ENCODE data around the gene CRYM.
"Not testable (repeated sequence)": the region's sequence is repeated elsewhere in the genome, so short reads cannot be mapped to it uniquely, and the experiment has no call there.

The CRYM gene

GRCh38 chr16:21277927-21278706, at the start of gene CRYM:
Gene CRYM (minus strand): TSS chr16:21278290. CDS start chr16:21278251, 39 bp downstream.
- DNase-seq (ENCODE audit: low read depth) = peak; percentile 3

DNA sequence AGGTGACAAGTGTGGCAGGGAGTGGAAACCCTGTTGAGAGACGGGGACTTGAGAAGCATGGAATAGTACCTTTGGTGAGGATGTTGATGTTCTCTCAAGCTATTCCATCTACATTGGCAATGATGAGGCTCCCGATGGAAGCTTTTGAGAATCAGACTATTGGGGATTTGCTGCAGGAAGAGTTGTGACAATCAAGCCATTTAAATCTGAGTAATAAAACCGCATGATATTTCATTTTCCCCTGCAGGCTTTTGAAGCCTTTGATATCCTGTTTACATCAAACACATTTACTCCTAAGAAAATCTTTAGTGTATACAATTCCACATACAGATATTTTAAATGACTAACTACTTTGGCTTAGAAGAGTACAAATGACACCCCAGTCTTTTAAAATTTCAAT, 49.0 kb upstream of the CRYM start:
- no peak for DNase-seq (ENCODE audit: low read depth)

DNA sequence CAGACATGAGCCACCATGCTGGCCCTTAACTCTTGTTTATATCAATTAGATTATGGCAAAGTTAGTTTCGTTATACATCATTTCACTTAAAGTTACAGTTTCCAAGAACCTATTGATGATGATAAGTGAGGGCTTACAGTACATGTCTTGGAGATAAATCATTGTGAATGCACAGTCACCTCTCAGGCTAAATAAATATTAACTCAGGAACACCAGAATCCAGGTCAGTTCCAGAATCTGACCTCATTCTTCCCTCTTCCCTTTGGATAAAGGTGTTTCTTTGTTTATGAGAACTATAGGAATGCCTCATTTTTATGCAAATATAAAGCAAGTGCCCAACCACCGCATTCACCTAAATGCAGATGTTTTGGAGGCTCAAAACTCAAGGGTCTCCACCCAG, 48.4 kb upstream of the CRYM start:
- no peak for DNase-seq (ENCODE audit: low read depth)

DNA sequence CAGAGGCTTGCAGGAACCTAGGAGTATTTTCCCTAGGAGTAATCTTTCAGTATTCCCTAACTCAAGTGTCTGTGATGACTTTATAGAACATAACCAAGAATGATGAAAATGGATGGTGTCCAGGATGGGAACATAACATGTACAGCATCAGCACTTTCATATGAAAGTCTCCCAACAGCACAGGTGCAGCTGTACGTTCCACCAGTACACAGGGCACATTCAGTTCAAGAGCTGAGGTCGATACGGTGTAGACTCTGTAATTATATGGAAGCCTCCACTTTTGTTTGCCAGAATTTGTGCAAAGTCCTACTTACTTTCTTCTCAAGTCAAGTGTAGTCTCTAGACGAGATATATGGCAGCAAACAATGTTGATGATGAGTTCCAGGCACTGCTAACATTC, 46.2 kb upstream of the CRYM start:
- DNase-seq (ENCODE audit: low read depth) = no peak

- not testable (repeated sequence) for DNase-seq (ENCODE audit: low read depth)
Observed at GRCh38 chr16:21322251-21322650, 44.2 kb upstream of the CRYM start.

DNA sequence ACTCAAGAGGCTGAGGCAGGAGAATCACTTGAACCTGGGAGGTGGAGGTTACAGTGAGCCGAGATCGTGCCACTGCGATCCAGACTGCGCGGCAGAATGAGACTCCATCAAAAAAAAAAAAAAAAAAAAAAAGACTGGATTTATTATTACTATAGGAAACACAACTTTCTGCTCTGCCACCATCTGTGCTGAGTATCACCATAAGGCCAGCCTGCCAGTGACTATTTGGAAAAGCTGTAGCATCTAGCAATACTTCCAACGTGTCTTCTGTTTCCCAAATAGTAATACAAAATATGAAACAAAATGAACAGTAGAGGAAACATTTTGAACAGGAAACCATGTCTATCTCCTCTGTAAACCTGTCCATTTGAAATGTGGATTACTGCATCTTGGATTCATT, 43.6 kb upstream of the CRYM start:
- DNase-seq (ENCODE audit: low read depth) = no peak

GRCh38 chr16:21314339-21314738, 36.2 kb upstream of the CRYM start:
- DNase-seq (ENCODE audit: low read depth) = no peak

GRCh38 chr16:21312863-21313372, 34.8 kb upstream of the CRYM start:
- DNase-seq (ENCODE audit: low read depth) = not testable (repeated sequence)

DNA sequence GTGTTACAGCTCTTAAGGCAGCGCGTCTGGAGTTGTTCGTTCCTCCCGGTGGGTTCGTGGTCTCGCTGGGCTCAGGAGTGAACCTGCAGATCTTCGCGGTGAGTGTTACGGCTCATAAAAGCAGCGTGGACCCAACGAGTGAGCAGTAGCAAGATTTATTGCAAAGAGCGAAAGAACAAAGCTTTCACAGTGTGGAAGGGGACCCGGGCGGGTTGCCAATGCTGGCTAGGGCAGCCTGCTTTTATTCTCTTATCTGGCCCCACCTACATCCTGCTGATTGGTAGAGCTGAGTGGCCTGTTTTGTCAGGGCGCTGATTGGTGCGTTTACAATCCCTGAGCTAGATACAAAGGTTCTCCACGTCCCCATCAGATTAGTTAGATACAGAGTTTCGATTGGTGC, 34.0 kb upstream of the CRYM start:
- not testable (repeated sequence) for DNase-seq (ENCODE audit: low read depth)

- not testable (repeated sequence) for DNase-seq (ENCODE audit: low read depth)
Observed at GRCh38 chr16:21306712-21307111, 28.6 kb upstream of the CRYM start.

- DNase-seq (ENCODE audit: low read depth) = no peak
Observed at GRCh38 chr16:21302898-21303528, 24.9 kb upstream of the CRYM start.

DNA sequence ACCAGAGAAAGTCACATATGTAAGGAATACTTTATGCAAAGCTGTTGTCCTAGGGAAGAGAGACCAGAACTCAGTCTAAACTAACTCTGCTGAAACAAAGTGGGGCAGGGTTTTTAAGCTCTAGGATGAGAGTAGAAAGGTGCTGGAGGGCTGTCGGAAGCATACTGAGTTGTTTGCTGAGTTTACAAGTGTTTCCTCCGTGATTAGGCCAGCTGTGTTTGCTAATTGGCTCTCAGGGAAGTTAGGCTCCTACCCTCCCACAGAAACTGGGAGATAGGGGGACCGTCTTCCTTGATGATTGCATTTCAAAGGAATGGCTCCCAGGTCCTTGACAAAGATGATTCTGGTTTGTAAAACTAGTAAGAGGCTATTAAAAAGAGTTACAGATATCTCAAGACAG, 24.4 kb upstream of the CRYM start:
- no peak for DNase-seq (ENCODE audit: low read depth)

DNA sequence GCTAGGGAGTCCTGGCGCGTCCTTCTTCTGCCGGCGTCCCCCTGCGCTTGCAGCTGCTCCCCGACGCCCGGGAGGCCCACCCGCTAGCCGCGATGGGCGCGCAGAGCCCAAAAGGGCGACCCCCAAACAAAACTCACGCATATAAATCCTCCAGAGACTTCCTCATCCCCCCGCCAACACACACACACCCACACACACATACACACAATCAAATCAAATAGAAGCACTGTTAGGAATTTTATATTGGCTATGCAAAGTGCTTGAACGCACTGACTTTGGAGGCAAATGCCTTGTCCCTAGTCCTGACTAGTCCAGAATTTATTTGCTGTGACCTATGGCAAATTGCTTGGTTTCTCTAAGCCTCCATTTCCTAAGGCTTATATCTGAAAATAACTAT, 23.8 kb upstream of the CRYM start:
- no peak for DNase-seq (ENCODE audit: low read depth)

DNA sequence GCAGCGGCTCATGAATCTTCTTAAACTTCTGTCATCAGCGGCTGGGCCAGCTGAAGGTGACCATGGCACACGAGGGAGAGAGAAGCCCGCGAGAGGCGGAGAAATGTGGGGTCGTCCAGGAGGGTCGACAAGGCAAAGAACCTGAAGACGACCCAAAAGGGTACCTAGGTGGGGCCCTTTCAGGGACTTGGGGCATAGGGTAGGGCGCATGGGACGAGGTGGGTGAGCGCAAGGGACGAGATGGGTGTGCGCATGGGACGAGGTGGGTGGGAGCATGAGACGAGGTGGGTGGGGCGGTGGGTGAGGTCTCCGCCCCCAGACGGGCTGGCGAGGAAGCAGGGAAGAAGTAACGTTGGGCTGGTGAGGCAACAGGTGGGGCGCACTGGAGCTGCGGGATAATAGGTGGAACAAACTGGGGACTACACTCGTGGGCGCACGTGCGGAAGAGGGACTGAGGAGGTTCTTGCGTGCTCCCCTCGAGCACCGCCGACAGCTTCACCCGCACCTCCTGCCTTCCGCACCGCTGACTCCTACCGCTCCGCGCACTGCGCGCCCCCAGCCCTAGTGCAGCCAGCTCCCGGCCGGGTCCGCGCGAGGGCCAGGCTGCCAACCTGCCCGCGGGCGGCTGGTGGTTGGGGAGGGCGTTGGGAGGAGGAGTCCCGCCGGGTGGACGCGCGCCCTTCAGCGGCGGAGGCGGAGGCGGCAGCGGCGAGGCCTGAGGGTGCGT, 23.2 kb upstream of the CRYM start:
- peak; percentile 8 for DNase-seq (ENCODE audit: low read depth)

GRCh38 chr16:21300309-21301167, 22.4 kb upstream of the CRYM start:
- no peak for DNase-seq (ENCODE audit: low read depth)

DNA sequence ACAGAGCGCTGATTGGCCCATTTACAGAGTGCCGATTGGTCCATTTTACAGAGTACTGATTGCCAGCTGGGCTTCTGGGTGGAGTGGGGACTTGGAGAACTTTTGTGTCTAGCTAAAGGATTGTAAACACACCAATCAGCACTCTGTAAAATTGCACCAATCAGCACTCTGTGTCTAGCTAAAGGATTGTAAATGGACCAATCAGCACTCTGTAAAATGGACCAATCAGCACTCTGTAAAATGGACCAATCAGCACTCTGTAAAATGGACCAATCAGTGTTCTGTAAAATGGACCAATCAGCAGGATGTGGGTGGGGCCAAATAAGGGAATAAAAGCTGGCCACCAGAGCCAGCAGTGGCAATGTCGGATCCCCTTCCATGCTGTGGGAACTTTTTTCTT, 11.7 kb upstream of the CRYM start:
- not testable (repeated sequence) for DNase-seq (ENCODE audit: low read depth)

DNA sequence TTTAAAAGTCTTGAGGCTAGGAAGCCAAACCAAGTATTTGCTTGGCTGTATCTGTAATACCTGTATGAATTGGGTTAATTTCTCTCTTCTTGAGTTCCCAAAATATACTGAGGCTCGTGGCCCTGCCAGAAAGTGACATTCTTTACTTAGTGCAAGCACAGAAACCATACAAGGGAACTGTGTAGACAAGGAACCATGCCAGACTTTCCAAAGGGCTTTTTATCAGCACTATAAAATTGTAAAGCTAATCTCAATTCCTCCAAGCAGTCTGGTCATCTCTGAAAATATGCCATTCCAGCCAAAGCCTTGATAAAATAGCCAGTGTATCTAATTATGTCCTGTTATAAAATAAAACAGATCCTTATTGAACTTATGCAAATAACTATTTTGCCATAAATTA, 7.2 kb upstream of the CRYM start:
- DNase-seq (ENCODE audit: low read depth) = no peak

DNA sequence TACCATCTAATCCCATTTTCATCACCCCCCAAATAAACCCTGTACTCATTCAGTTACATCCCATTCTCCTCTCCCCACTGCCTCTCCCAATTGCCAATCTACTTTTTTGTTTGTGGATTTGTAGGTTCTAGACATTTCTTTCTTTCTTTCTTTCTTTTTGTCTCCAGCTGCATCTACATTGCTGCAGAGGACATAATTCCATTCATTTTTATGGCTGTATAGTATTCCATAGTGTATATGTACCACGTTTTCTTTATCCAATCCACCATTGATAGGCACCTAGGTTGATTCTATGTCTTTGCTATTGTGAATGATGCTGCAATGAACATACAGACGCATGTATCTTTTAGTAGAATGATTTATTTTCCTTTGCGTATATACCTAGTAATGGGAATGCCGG, 6.3 kb upstream of the CRYM start:
- DNase-seq (ENCODE audit: low read depth) = no peak

DNA sequence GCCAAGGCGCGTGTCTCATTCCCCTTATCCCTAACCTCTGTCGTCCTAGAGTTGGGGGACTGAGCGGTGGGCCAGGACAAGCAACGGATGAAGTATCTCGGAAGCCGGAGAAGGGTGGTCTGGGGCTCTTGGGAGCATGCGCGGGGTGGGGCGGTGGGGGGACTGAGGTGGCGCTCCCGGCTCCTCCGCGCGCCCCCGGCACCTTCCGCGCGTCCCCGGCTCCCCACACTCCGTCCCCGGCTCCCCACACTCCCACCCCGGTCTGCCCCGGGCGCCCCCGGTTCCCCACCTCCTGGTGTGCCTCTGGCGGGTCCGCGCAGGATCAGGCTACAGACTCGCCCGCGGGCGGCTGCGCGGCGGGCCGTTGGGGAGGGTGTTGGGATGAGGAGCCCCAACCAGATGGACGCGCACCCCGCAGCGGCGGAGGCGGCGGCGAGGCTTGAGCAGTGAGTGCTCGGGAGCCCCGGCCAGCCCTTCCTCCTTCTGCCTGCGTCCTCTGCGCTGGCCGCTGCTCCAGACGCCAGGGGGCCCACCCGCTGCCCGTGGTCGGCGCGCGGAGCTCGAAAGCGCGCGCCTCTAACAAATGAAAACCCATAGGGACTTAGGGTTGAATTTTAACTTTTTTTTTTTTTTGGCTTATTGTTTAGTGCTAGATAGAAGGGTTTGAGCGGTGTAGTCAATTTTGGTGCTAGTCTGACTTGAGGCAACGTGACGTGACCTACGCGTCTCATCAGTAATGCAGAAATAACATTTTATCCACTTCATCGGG, 5.6 kb upstream of the CRYM start:
- no peak for DNase-seq (ENCODE audit: low read depth)

- no peak for DNase-seq (ENCODE audit: low read depth)
Observed at GRCh38 chr16:21281698-21282389, 3.8 kb upstream of the CRYM start.

- DNase-seq (ENCODE audit: low read depth) = no peak
Observed at GRCh38 chr16:21279501-21279900, 1.4 kb upstream of the CRYM start.

All from stimulated activated CD8-positive, alpha-beta memory T cell treated with anti-CD3 and anti-CD28 coated beads, Interleukin-12 subunit alpha, Interleukin-12 subunit beta, amount 100 ng/mL, for 4 hours (primary cell).